Thymus (tissue), 11 donors: ENCODE measurements around the gene DDX1. TPM values are rescaled to one million over a fixed set of nuclear protein-coding genes. Genes with fewer than 3 reads are reported as not detected.

Source experiments
- DNase-seq, 9 donors: peaks; one replicate each; pipeline ENCODE4 v3.0.0-alpha.2; 2013; ENCODE audit warnings: low spot score in 9 of 9, low read depth in 6 of 9, missing footprints in 1 of 9
- H3K27ac ChIP-seq, 2 donors: one replicate each; pipeline ENCODE4 v1.5.1; 2013; ENCODE audit warnings: control low read depth in 1 of 2, low read depth in 1 of 2, low read length in 1 of 2, mild to moderate bottlenecking in 1 of 2, moderate library complexity in 1 of 2
- H3K27me3 ChIP-seq, 2 donors: one replicate each; pipeline ENCODE4 v1.5.1; 2013; ENCODE audit warnings: low read length in 1 of 2; ENCODE audit not compliant: control insufficient read depth in 2 of 2, insufficient read depth in 1 of 2
- H3K36me3 ChIP-seq, 2 donors: one replicate each; pipeline ENCODE4 v1.5.1; 2013; ENCODE audit warnings: low read length in 1 of 2, mild to moderate bottlenecking in 1 of 2, moderate library complexity in 1 of 2; ENCODE audit not compliant: control insufficient read depth in 2 of 2, insufficient read depth in 2 of 2
- H3K4me1 ChIP-seq, 2 donors: one replicate each; pipeline ENCODE4 v1.5.1; 2013; ENCODE audit warnings: low read length in 2 of 2; ENCODE audit not compliant: control insufficient read depth in 2 of 2, insufficient read depth in 2 of 2
- H3K4me3 ChIP-seq, 2 donors: one replicate each; pipeline ENCODE4 v1.5.1; 2013; ENCODE audit warnings: low read length in 2 of 2, control low read depth in 1 of 2, mild to moderate bottlenecking in 1 of 2
- H3K9me3 ChIP-seq, 2 donors: one replicate each; pipeline ENCODE4 v1.5.1; 2013; ENCODE audit warnings: low read length in 1 of 2, mild to moderate bottlenecking in 1 of 2; ENCODE audit not compliant: control insufficient read depth in 2 of 2, insufficient read depth in 1 of 2
- WGBS: extraction: QIAGEN DNeasy Blood & Tissue Kit; methylation state at CpG from one replicate; pipeline ENCODE4 v1.1.7; 2013; 5-methylcytosine and 5-hydroxymethylcytosine counted together
- polyA plus RNA-seq: library from polyadenylated mRNA; stranded (reverse); fragments of 200-250 nt; gene quantifications from one replicate; pipeline ENCODE4 v1.2.3, GENCODE V29; 2013
- total RNA-seq: library from RNA; stranded (reverse); fragments of 120-200 nt; gene quantifications from one replicate; pipeline ENCODE4 v1.2.4, GENCODE V29; 2013
- donor health status: healthy.

The DDX1 gene
- total and polyA plus RNA-seq, 2 donors: 57.7 to 64.2 TPM

DNA sequence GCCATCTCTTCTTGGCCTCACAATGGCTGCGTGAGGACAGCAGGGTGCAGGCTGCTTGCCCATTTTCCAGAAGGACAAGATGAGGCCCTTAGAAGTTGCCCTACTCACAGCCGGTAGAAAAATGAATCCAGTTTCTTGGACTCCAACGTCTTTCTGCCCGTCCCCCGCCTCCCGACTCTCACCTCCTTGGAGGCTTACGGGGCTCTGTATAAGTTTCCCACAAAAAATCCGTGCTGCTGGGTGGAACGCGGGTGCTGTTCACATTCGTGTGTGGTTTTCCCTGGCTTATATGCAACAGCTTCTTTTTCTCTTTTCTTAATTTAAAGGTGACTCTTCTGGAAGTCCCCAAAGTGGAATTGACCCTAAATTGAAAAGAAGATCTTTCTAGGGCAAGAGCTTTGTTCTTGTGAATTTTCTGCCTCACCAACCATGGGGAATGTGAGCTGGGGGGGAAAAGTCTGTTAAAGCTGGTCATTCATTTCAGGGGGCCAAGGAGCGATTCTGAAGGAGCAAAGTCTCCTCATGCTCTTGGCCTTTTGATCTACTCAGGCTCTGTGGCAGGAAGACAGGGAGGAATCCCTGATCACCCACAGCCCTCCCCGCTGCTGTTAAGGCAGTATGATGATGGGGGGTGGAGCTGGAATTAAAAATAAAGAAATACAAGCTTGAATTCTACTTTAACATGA lies 51.3 kb downstream of the DDX1 start:
- no peaks in the 10 kb centered on the region for H3K9me3 ChIP-seq
- no peak for DNase-seq
- peaks cover 0 to 5% of the 10 kb centered on the region in 2 donors for H3K36me3 ChIP-seq
- 90% methylated on average over 13 of the region's 13 CpGs for WGBS
- no peaks in the 10 kb centered on the region for H3K27me3 ChIP-seq
- H3K4me3 ChIP-seq: no peak overlapping the region
- peaks cover 0 to 5% of the 10 kb centered on the region in 2 donors for H3K4me1 ChIP-seq
- peak overlapping the region in 1 of 2 donors; percentile 40 for H3K27ac ChIP-seq

DNA sequence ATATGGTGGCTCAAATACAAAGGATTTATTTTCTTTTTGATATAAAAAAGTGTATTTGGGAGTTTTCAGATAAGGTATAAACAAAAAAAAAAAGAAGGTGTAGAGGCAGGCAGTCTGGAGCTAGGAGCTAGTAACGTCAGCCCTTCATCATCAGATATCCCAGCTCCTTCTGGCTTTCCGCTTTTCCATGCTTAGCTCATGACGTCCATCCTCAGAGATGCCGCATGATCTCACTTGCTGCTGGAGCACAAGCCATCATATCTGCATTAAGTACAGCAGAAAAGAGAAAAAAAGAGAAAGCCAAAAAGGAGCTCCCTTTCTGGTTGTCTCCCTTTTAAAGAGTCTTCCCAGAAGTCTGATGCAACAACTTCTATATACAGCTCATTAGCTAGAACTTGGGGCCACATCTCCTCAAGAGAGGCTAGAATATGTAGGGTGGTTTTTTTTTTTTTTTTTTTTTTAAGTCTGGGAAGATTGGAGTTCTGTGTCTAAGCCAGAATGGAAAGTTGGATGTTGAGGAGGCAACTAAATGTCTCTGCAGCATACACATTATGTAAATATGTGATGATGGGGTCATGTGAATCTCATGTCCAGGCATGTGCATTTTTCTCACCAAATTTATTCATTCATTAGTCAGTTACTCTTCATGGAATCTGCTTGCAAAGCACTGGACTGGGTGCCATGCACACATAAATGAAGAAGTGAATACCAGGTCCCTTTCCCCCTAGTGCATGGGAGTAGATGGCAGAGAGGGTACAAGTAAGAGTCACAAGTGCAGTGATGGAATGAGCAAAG lies 52.3 kb downstream of the DDX1 start:
- Histone ChIP-seq H3K36me3 (peaks cover 0 to 4% of the 10 kb centered on the region in 2 donors), H3K9me3 (no peaks in the 10 kb centered on the region), H3K27me3 (no peaks in the 10 kb centered on the region), H3K27ac (no peak overlapping the region), H3K4me1 (peaks cover 0 to 5% of the 10 kb centered on the region in 2 donors), H3K4me3 (no peak overlapping the region)
- DNase-seq: no peak
- 97% methylated on average over 4 of the region's 4 CpGs for WGBS

DNA sequence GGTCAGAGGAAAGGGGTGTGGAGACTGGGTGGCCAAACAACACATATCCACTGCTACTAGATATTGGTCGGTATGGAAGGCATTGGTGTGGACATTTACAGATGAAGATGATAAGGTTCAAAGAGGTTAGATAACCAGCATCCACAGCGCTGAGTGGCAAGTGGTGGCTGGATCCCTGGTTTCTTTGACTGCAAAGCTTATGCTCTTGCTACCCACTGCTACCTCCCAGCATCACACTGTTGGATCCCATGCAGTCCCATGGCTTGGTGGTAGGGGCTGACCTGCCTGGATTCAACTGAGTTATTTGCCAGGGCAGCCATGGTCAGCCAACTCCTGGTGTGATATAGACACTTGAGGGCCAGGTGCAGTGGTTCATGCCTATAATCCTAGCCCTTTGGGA lies 53.6 kb downstream of the DDX1 start:
- Histone ChIP-seq H3K36me3 (peaks cover 0 to 4% of the 10 kb centered on the region in 2 donors), H3K27ac (no peak overlapping the region), H3K4me3 (no peak overlapping the region), H3K9me3 (no peaks in the 10 kb centered on the region), H3K27me3 (no peaks in the 10 kb centered on the region), H3K4me1 (peaks cover 0 to 5% of the 10 kb centered on the region in 2 donors)
- DNase-seq: no peak
- WGBS: 95% methylated on average over 2 of the region's 2 CpGs

DNA sequence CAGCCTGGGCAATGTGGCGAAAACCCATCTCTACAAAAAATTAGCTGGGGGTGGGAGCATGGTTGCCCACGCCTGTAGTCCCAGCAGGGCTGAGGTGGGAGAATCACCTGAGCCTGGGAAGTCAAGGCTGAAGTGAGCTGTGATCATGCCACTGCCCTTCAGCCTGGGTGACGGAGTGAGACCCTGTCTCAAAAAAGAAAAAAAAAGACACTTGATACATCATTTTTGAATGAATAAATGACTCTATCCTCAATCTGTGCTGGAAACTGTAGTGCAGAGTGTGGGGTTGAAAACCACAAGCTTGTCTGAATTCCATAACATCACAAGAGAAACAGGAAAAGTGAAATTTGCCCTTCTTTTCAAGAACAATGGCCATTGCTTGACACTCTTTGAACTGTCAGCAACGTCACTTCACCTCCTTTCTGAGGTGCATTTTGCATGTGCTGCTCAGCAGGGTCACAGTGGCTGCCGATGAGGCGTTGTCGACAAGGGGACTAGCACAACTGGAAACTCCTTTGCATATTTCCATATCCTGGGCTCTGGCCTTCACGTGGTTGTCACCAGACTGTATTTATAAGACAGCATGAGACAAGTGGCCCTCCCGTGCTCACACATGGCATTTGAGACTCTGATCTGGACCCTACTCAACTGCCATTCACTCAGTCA lies 54.2 kb downstream of the DDX1 start:
- H3K27me3 ChIP-seq: no peaks in the 10 kb centered on the region
- WGBS: 94% methylated on average over 9 of the region's 9 CpGs
- no peak overlapping the region for H3K4me3 ChIP-seq
- peaks cover 0 to 4% of the 10 kb centered on the region in 2 donors for H3K36me3 ChIP-seq
- H3K4me1 ChIP-seq: peaks cover 0 to 5% of the 10 kb centered on the region in 2 donors
- no peaks in the 10 kb centered on the region for H3K9me3 ChIP-seq
- no peak for DNase-seq
- H3K27ac ChIP-seq: no peak overlapping the region

DNA sequence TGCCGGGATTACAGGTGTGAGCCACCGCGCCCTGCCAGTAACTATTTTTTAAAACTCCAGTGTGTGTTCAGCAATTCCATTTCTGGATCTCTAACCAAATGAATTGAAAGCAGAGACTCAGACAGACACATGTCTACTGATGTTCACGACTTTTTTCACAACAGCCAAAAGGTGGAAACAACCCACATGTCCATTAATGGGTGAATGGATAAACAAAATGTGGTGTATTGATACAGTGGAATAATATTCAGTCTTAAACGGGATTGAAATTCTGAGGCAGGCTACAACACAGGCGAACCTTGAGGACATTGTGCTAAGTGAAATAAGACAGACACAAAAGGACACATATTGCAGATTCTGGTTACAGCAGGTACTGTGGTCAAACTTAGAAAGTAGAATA lies 55.0 kb downstream of the DDX1 start:
- 97% methylated on average over 6 of the region's 6 CpGs for WGBS
- H3K9me3 ChIP-seq: no peaks in the 10 kb centered on the region
- H3K27me3 ChIP-seq: no peaks in the 10 kb centered on the region
- H3K4me3 ChIP-seq: no peak overlapping the region
- H3K4me1 ChIP-seq: peaks cover 0 to 5% of the 10 kb centered on the region in 2 donors
- no peak overlapping the region for H3K27ac ChIP-seq
- no peaks in the 10 kb centered on the region for H3K36me3 ChIP-seq
- no peak for DNase-seq

DNA sequence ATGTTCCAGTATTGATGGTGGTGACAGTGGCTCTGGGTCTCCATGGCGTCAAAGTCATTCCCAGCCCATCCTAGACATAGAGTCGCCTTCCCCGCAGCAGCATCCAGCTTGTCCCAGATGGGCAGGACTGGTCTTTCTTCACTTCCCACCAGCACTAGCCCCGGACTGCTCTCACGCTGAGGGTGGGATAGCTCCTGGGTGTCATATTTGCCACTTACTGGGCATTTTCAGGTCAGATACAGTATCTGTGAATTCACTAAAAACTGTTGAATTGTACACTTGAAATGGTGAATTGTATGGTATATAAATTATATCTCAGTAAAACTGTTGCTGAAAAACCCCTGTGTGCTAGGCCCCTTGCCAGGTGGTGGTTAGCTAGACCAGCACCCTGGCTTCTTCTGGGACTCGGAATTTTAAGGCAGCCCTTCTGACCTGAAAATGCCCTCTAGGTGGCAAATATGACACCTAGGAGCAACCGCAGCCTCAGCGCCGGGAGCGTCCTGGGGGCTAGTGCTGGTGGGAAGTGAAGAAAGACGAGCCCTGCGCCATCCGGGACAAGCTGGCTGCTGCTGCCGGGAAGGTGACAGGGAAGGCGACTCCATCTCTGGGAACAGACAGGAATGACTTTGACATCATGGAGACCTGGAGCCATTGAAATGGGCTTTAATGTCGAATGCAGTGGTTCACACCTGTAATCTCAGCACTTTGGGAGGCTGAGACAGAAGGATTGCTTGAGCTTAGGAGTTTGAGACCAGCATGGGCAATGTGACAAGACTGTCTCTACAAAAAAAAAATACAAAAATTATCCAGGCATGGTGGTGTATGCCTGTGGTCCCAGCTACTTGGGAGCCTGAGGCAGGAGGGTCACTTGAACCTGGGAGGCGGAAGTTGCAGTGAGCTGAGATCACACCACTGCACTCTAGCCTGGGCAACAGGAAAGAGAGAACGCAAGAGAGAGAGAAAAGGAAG lies 56.2 kb downstream of the DDX1 start:
- WGBS: 92% methylated on average over 18 of the region's 18 CpGs
- Histone ChIP-seq H3K27ac (no peak overlapping the region), H3K27me3 (no peaks in the 10 kb centered on the region), H3K9me3 (no peaks in the 10 kb centered on the region), H3K4me1 (no peaks in the 10 kb centered on the region), H3K36me3 (no peaks in the 10 kb centered on the region), H3K4me3 (no peak overlapping the region)
- DNase-seq: no peak

DNA sequence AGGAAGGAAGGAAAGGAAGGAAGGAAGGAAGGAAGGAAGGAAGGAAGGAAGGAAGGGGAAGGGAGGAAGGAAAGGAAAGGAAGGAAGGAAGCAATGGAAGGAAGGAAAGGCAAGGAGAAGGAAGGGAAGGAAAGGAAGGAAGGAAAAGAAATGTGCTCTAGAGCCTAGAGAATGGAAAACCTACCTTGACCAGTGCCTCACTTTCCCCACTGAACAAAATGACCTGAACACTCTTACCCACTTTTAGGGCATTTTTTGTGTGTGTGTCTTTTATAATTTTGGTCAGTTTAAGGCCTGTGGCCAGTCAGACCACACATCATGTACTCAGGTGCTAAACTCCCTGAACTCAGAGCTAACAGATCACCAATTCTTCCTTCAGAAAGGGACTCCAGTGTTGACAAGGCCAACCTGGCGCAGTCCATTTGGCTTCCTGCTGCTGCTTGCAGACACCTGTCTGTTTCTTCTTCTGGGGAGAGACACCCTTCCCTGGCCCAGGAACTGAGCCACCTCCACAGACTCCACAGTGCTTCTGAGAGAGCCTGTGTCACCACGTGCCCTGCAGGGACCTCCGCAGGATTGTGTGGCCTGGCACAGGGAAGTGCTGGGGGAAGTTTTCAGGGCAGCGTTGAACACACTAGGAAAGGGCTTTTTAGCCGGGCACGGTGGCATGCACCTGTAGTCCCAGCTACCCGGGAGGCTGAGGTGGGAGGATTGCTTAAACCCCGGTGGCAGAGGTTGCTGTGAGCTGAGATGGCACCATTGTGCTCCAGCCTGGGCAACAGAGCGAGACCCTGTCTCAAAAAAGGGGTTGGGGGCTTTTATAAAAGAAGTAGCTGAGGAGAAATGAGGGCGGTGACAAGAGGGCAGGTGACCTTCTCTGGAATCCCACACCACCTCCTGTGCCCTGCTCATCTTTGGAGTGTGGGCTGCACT lies 57.2 kb downstream of the DDX1 start:
- Histone ChIP-seq H3K27ac (no peak overlapping the region), H3K36me3 (no peaks in the 10 kb centered on the region), H3K9me3 (no peaks in the 10 kb centered on the region), H3K4me3 (no peak overlapping the region), H3K27me3 (no peaks in the 10 kb centered on the region), H3K4me1 (no peaks in the 10 kb centered on the region)
- DNase-seq: no peak
- 91% methylated on average over 10 of the region's 10 CpGs for WGBS
